Esophagus muscularis mucosa (tissue), 4 donors: ENCODE results near the gene TLR6. TPM values are rescaled to one million over a fixed set of nuclear protein-coding genes. Genes with fewer than 3 reads are reported as not detected.
A peak's percentile ranks its signal among the peaks of the same experiment; 100 is the strongest.
"Not testable (repeated sequence)": the region's sequence is repeated elsewhere in the genome, so short reads cannot be mapped to it uniquely, and the experiment has no call there.

Source experiments
- DNase-seq: peaks from one replicate; pipeline ENCODE4 v3.0.0-alpha.2; 2017; ENCODE audit errors: extremely low spot score
- H3K27ac ChIP-seq, 4 donors: fragments of 200-600 bp; sonication (generic); replicated peaks in 1 of 4; 1 replicate in 3 of 4; 2 replicates in 1 of 4; pipeline ENCODE4 v1.5.1; 2016 to 2019; ENCODE audit warnings: mild to moderate bottlenecking in 1 of 4
- H3K27me3 ChIP-seq, 4 donors: fragments of 200-600 bp; sonication (generic); one replicate each; pipeline versions ENCODE4 v1.5.1 to v1.6.0; 2016 to 2019
- H3K36me3 ChIP-seq, 4 donors: fragments of 200-600 bp; sonication (generic); one replicate each; pipeline ENCODE4 v1.5.1; 2016 to 2019
- H3K4me1 ChIP-seq, 4 donors: fragments of 200-600 bp; sonication (generic); one replicate each; pipeline ENCODE4 v1.5.1; 2016 to 2019
- H3K4me3 ChIP-seq, 4 donors: fragments of 200-600 bp; sonication (generic); 1 replicate in 2 of 4; 2 replicates in 2 of 4; pipeline ENCODE4 v1.5.1; 2016 to 2019; ENCODE audit warnings: mild to moderate bottlenecking in 4 of 4, moderate library complexity in 1 of 4
- H3K9me3 ChIP-seq, 4 donors: fragments of 200-600 bp; sonication (generic); 1 replicate in 3 of 4; 2 replicates in 1 of 4; pipeline ENCODE4 v1.5.1; 2016 to 2019
- CTCF ChIP-seq, 3 experiments: fragments of 200-600 bp in 2 of 3; fragments of 450-650 bp in 1 of 3; sonication (generic) in 2 of 3; IDR thresholded peaks; one replicate each; pipeline ENCODE4 v1.5.1; 2017 to 2019; ENCODE audit warnings: antibody characterized with exemption in 3 of 3, mild to moderate bottlenecking in 2 of 3, moderate library complexity in 1 of 3
- EP300 ChIP-seq: sonication (generic); formaldehyde crosslinking; IDR thresholded peaks from one replicate; pipeline ENCODE4 v1.6.1; 2017; ENCODE audit warnings: antibody characterized with exemption
- POLR2A ChIP-seq: fragments of 450-650 bp; IDR thresholded peaks from one replicate; pipeline ENCODE4 v1.6.1; 2017; ENCODE audit warnings: antibody characterized with exemption, moderate library complexity, mild to moderate bottlenecking, low read depth
- POLR2AphosphoS5 ChIP-seq, 2 donors: sonication (generic); formaldehyde crosslinking; IDR thresholded peaks; one replicate each; pipeline ENCODE4 v1.6.1; 2017; ENCODE audit warnings: antibody characterized with exemption in 2 of 2
- whole genome bisulfite sequencing: methylation state at CpG from one replicate; pipeline ENCODE4 v1.1.5; 2018; 5-methylcytosine and 5-hydroxymethylcytosine counted together
- intact Hi-C: fragments of 100-400 bp; cut with DNase I; formaldehyde crosslinking; loops from one replicate; pipeline ENCODE4 v1.15.1; 2023
- total RNA-seq, 4 donors: library from RNA; depleted of rRNA; stranded (reverse); fragments of >200 nt; gene quantifications; one replicate each; pipeline versions ENCODE4 v1.1.0 to v1.2.1, GENCODE V29; 2016

The TLR6 gene
- total RNA-seq, 4 donors from 2014 or later: 1.1 to 1.8 (median 1.7) TPM

- H3K4me3 ChIP-seq: no peak overlapping the region
- no peaks in the 10 kb centered on the region for H3K27me3 ChIP-seq
- DNase-seq: no peak
- no peaks in the 10 kb centered on the region for H3K36me3 ChIP-seq
- H3K27ac ChIP-seq: no peak overlapping the region
- H3K4me1 ChIP-seq: peaks cover 0 to 3% (median 0%) of the 10 kb centered on the region in 4 donors
- 92% methylated on average over 6 of the region's 6 CpGs for WGBS
- intact Hi-C loops: no loop called here
- TF ChIP-seq CTCF (IDR thresholded peaks at IDR 0.05): no peak
- no peak for TF ChIP-seq POLR2AphosphoS5 (IDR thresholded peaks at IDR 0.05)
- no peak for TF ChIP-seq POLR2A
- TF ChIP-seq EP300: no peak
- peaks cover 0 to 7% (median 0%) of the 10 kb centered on the region in 4 donors for H3K9me3 ChIP-seq
These were observed 45.3 kb downstream of the TLR6 start for GRCh38 chr4:38811297-38811696.

GRCh38 chr4:38807462-38807861 is 49.2 kb downstream of the TLR6 start:
- DNase-seq, H3K4me3 ChIP-seq, H3K27ac ChIP-seq, H3K9me3 ChIP-seq, intact Hi-C loops, H3K36me3 ChIP-seq, H3K27me3 ChIP-seq: not testable (repeated sequence)
- no CpG with 5 or more reads among the region's 29 CpGs for WGBS
- H3K4me1 ChIP-seq: peaks cover 3 to 33% (median 22%) of the 10 kb centered on the region in 4 donors

GRCh38 chr4:38806251-38806650 is 50.4 kb downstream of the TLR6 start:
- H3K27me3 ChIP-seq, DNase-seq, H3K4me3 ChIP-seq, H3K36me3 ChIP-seq, intact Hi-C loops, H3K9me3 ChIP-seq: not testable (repeated sequence)
- peaks cover 3 to 33% (median 22%) of the 10 kb centered on the region in 4 donors for H3K4me1 ChIP-seq
- peak overlapping the region in 3 of 4 donors; percentile 60 to 68 (median 62) for H3K27ac ChIP-seq
- 74% methylated on average over 9 of the region's 9 CpGs for WGBS

GRCh38 chr4:38805530-38806145 is 51.0 kb downstream of the TLR6 start:
- H3K4me1 ChIP-seq: peaks cover 3 to 33% (median 22%) of the 10 kb centered on the region in 4 donors
- peak overlapping the region; percentile 60 to 68 (median 65) for H3K27ac ChIP-seq
- intact Hi-C loops: no loop called here
- no peak for DNase-seq
- H3K9me3 ChIP-seq: no peaks in the 10 kb centered on the region
- peak overlapping the region; percentile 34 to 50 (median 46) for H3K4me3 ChIP-seq
- TF ChIP-seq POLR2AphosphoS5 (IDR thresholded peaks at IDR 0.05): no peak
- no peak for TF ChIP-seq CTCF (IDR thresholded peaks at IDR 0.05)
- TF ChIP-seq POLR2A: no peak
- no peak for TF ChIP-seq EP300
- WGBS: 42% methylated on average over 5 of the region's 5 CpGs
- no peaks in the 10 kb centered on the region for H3K27me3 ChIP-seq
- H3K36me3 ChIP-seq: peaks cover 0 to 9% (median 0%) of the 10 kb centered on the region in 4 donors

DNA sequence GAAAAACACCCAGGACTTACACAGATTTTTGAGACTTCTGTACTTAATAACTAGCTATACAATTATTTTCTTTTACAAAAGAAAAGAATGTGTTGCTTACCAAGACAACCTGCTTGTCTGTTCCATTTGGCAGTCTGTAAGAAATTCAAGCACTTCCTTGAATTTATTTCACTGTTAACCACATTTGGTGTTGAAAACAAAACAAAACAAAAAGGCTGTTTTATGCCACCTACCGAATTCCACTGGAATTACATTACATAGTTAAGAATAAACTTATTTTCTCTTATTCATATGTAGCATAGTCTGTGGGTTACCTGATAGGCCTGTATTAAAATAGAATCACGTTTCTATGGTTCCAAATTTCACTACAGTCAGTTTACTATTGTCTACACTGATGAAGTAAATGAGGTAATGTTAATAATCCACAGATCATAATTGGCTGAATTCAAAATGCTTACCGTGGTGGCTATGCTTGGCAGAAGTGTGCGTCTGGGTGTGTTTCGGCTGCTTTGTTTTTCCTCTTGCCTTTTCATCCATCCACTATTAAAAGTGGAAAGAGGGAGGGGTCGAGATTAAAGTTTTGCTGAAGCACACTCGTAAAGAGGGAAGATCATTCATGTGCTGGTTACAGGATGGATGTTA is 51.8 kb downstream of the TLR6 start, which contains the start of gene TLR1:
TLR1 (minus strand) TSS at position 138 of the 642 bp plus-strand sequence. CDS start 5,960 bp downstream, outside the sequence.
- Histone ChIP-seq H3K9me3 (no peaks in the 10 kb centered on the region), H3K27me3 (no peaks in the 10 kb centered on the region), H3K4me1 (peaks cover 3 to 33% (median 22%) of the 10 kb centered on the region in 4 donors), H3K27ac (peak within 1 kb of the TSS; percentile 60 to 68 (median 65)), H3K36me3 (peaks cover 0 to 18% (median 5%) of the 10 kb centered on the region in 4 donors), H3K4me3 (peak within 1 kb of the TSS; percentile 34 to 50 (median 46))
- intact Hi-C loops: no loop called here
- WGBS: 24% methylated on average over 7 of the region's 7 CpGs
- peak in 1 of 2 donors; percentile 33 for TF ChIP-seq POLR2AphosphoS5 (IDR thresholded peaks at IDR 0.05)
- TF ChIP-seq CTCF (IDR thresholded peaks at IDR 0.05): peak; percentile 60 to 71 (median 62)
- TF ChIP-seq POLR2A: no peak
- no peak for DNase-seq
